HG02798 (cell line): ENCODE results near the gene FAM110C.

Source experiments
- ATAC-seq: cut with Tn5 transposase; IDR thresholded peaks from one replicate; pipeline ENCODE4 v1.9.1; 2021; ENCODE audit warnings: mild to moderate bottlenecking; ENCODE audit not compliant: unreplicated experiment, poor library complexity

FAM110C gene

DNA sequence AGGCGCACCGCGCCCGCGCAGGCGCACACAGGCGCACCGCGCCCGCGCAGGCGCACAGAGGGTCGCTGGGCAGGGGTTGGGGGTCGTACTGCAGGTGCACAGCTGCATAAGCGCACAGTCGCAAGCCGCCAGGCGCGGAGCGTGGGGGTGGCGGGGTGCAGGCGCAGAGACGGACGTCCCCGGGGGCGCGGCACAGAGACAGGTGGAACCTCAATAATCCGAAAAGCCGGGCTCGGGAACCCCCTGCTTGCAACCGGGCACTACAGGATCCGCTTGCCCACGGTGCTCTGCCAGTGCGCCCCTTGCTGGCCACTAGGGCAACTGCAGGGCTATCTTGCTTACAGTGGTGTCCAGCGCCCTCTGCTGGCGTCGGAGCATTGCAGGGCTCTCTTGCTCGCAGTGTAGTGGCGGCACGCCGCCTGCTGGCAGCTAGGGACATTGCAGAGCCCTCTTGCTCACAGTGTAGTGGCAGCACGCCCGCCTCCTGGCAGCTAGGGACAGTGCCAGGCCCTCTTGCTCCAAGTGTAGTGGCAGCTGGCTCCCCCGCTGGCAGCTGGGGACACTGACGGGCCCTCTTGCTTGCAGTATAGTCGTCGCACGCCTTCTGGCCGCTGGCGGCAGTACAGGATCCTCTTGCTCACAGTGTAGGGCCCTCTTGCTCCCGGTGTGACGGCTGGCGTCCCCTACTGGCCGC lies 34.9 kb downstream of the FAM110C start:
- ATAC-seq: no peak

- no peak for ATAC-seq
Observed at GRCh38 chr2:10222-10875, 36.0 kb downstream of the FAM110C start.
